Peyer's patch (tissue), 4 donors: ENCODE data around the gene MMP17. TPM values are rescaled to one million over a fixed set of nuclear protein-coding genes. Genes with fewer than 3 reads are reported as not detected.
"Not testable (repeated sequence)": the region's sequence is repeated elsewhere in the genome, so short reads cannot be mapped to it uniquely, and the experiment has no call there.

Experiments used
- DNase-seq, 3 donors: peaks; one replicate each; pipeline ENCODE4 v3.0.0-alpha.2; 2017 to 2019
- H3K27ac ChIP-seq, 4 donors: fragments of 200-600 bp; sonication (generic); one replicate each; pipeline ENCODE4 v1.5.1; 2016 to 2019
- H3K27me3 ChIP-seq, 2 donors: fragments of 200-600 bp; sonication (generic); one replicate each; pipeline ENCODE4 v1.5.1; 2019
- H3K36me3 ChIP-seq, 3 donors: fragments of 200-600 bp; sonication (generic); one replicate each; pipeline ENCODE4 v1.5.1; 2016 to 2019
- H3K4me1 ChIP-seq, 4 donors: fragments of 200-600 bp; sonication (generic); one replicate each; pipeline ENCODE4 v1.5.1; 2016 to 2019
- H3K4me3 ChIP-seq, 4 donors: fragments of 200-600 bp; sonication (generic); 1 replicate in 3 of 4; 2 replicates in 1 of 4; pipeline ENCODE4 v1.5.1; 2016 to 2019; ENCODE audit warnings: mild to moderate bottlenecking in 1 of 4
- H3K9me3 ChIP-seq, 4 donors: fragments of 200-600 bp; sonication (generic); one replicate each; pipeline ENCODE4 v1.5.1; 2016 to 2019; ENCODE audit warnings: mild to moderate bottlenecking in 1 of 4
- POLR2A ChIP-seq, 2 donors: fragments of 450-650 bp; IDR thresholded peaks; one replicate each; pipeline ENCODE4 v1.5.1; 2017; ENCODE audit warnings: antibody characterized with exemption in 2 of 2, mild to moderate bottlenecking in 2 of 2, moderate library complexity in 2 of 2
- total RNA-seq, 4 donors: library from RNA; depleted of rRNA; stranded (reverse); fragments of >200 nt; gene quantifications; one replicate each; pipeline ENCODE4 v1.1.0, GENCODE V29; 2016
- TF ChIP-seq, protein P1 (sequence below), 6 experiments: fragments of 450-650 bp in 4 of 6; fragments of 200-600 bp in 2 of 6; sonication (generic) in 1 of 6; IDR thresholded peaks; one replicate each; pipeline ENCODE4 v1.5.1; 2017 to 2019; ENCODE audit warnings: antibody characterized with exemption in 6 of 6, mild to moderate bottlenecking in 3 of 6, moderate library complexity in 1 of 6

MMP17 gene
- total RNA-seq, 4 donors from 2014 or later, result 4.0 to 32.2 (median 5.3) TPM; not detected in 1

DNA sequence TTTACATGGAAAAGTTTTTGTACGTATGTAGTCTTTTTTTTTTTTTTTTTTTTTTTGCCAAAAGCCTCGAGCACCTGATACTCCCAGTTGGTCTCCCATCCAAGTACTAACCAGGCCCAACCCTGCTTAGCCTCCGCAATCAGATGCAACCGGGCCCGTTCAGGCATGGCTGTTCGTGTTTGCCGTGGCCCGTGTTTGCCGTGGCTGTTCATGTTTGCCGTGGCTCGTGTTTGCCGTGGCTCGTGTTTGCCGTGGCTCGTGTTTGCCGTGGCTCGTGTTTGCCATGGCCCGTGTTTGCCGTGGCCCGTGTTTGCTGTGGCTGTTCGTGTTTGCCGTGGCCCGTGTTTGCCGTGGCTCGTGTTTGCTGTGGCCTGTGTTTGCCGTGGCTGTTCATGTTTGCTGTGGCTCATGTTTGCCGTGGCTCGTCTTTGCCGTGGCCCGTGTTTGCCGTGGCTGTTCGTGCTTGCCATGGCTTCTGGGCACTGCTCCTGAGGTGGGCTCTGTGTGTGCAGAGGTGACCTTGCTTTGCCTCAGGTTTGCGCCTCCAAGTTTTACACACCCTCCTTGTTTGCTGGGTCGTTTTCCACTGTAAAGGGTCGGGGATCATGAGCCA, 26.8 kb upstream of the MMP17 start:
- no peak overlapping the region for H3K4me3 ChIP-seq
- no peaks in the 10 kb centered on the region for H3K27me3 ChIP-seq
- no peaks in the 10 kb centered on the region for H3K9me3 ChIP-seq
- DNase-seq, result no peak
- TF ChIP-seq, protein P1, sequence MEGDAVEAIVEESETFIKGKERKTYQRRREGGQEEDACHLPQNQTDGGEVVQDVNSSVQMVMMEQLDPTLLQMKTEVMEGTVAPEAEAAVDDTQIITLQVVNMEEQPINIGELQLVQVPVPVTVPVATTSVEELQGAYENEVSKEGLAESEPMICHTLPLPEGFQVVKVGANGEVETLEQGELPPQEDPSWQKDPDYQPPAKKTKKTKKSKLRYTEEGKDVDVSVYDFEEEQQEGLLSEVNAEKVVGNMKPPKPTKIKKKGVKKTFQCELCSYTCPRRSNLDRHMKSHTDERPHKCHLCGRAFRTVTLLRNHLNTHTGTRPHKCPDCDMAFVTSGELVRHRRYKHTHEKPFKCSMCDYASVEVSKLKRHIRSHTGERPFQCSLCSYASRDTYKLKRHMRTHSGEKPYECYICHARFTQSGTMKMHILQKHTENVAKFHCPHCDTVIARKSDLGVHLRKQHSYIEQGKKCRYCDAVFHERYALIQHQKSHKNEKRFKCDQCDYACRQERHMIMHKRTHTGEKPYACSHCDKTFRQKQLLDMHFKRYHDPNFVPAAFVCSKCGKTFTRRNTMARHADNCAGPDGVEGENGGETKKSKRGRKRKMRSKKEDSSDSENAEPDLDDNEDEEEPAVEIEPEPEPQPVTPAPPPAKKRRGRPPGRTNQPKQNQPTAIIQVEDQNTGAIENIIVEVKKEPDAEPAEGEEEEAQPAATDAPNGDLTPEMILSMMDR (IDR thresholded peaks at IDR 0.05), result no peak
- H3K27ac ChIP-seq, result no peak overlapping the region
- H3K4me1 ChIP-seq, result no peaks in the 10 kb centered on the region
- H3K36me3 ChIP-seq, result peaks cover 0 to 53% (median 0%) of the 10 kb centered on the region in 3 donors

DNA sequence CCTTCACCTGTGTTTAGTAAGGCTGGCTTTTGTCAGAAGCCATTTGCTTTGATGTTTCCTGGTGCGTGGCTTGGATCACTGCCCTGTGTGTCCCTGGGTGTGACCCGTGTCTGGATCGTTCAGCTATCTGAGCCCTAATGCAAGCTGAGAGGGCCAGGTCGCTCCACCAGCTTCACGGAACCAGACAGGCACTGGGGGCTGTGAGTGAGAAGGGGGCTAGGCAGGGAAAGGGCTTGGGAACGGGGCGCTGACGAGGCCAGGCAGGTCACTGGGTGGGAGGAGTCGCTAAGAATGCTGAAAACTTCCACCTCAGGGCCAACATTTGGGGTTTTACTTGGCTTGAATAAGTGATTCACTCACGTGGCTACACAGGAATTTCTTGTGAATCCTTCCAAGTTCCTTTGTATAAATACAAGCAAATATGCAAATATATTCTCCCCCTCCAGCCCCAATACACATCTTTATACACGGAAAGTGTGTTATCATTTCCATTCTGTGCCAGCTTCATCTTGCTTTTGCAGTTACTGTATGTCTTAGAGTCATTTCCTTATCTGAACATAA, 24.2 kb upstream of the MMP17 start:
- no peak for TF ChIP-seq POLR2A (IDR thresholded peaks at IDR 0.05)
- TF ChIP-seq, protein P1 (IDR thresholded peaks at IDR 0.05), result no peak
- H3K36me3 ChIP-seq, result peaks cover 0 to 31% (median 0%) of the 10 kb centered on the region in 3 donors
- H3K4me1 ChIP-seq, result no peaks in the 10 kb centered on the region
- no peak for DNase-seq
- H3K9me3 ChIP-seq, result no peaks in the 10 kb centered on the region
- no peak overlapping the region for H3K27ac ChIP-seq
- no peak overlapping the region for H3K4me3 ChIP-seq
- no peaks in the 10 kb centered on the region for H3K27me3 ChIP-seq

DNA sequence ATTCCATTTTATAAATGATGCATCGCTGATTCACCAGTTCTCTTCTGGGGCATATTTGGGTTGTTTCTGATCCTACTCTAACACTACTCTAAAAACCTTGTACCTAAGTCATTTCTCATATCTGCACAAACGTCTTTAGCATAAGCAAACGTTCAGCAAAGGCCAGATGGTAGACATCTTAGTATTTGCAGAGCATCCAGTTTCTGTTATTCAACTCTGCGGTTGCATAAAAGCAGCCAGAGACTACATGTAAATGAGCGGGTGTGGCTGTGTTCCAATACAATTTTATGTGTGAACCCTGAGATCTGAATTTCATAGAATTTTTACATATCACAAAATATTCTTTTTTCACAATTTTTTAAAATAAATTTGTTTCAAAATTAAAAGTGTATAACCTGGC, 22.8 kb upstream of the MMP17 start:
- Histone ChIP-seq H3K27me3 (no peaks in the 10 kb centered on the region), H3K9me3 (no peaks in the 10 kb centered on the region), H3K4me3 (no peak overlapping the region), H3K36me3 (peaks cover 0 to 17% (median 0%) of the 10 kb centered on the region in 3 donors), H3K4me1 (no peaks in the 10 kb centered on the region), H3K27ac (no peak overlapping the region)
- DNase-seq, result no peak
- TF ChIP-seq POLR2A (IDR thresholded peaks at IDR 0.05), result no peak
- TF ChIP-seq, protein P1 (IDR thresholded peaks at IDR 0.05), result no peak

DNA sequence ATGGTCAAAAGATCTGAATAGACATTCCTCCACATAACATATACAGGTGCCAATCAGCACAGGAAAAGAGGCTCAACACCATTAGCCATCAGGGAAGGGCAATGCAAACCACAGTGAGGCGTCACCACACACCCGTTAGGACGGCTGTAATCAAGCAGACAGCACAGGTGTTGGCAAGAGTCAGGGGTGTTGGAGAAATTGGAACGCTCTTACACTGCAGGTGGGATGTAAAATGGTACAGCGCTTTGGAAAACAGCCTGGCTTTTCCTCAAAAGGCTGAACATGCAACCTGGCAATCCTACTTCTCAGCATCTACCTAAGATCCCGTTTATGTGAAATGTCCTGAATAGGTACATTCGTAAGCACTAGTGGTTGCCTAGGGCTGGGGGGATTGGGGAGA, 21.5 kb upstream of the MMP17 start:
- Histone ChIP-seq H3K9me3 (no peaks in the 10 kb centered on the region), H3K27ac (no peak overlapping the region), H3K4me1 (no peaks in the 10 kb centered on the region), H3K36me3 (peaks cover 0 to 13% (median 0%) of the 10 kb centered on the region in 3 donors), H3K27me3 (no peaks in the 10 kb centered on the region), H3K4me3 (no peak overlapping the region)
- TF ChIP-seq, protein P1 (IDR thresholded peaks at IDR 0.05), result no peak
- no peak for TF ChIP-seq POLR2A (IDR thresholded peaks at IDR 0.05)
- DNase-seq, result no peak

DNA sequence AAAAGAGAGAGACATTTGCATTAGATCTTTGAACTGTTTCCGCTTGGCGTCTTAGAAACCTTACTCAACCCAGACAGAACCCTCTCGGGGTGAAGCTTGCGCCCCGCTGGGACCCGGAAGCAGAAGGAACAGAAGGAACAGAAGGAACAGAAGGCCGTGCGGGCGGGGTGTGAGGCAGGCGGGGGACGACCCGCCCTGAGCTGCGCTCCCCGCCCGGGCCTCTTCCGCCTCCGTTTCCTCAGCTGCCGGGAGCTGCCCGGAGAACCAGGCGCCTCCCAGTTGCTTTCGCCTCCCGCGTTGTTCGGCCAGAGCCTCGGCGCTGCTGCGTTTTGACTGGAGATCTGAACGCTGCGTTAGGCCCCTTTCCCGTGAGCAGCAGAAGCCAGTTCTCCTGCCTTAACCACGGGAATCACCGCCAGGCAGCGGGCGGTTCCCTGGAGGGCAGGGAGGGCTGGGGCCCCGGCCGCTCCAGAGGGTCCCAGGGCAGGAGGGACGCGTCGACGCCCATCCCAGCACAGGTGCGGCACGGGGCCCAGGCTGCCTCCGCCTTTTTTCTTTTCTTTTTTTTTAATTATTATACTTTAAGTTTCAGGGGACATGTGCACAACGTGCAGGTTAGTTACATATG, 19.3 kb upstream of the MMP17 start:
- Histone ChIP-seq H3K27ac (peak overlapping the region in 1 of 4 donors; percentile 46), H3K36me3 (no peaks in the 10 kb centered on the region), H3K4me3 (peak overlapping the region in 3 of 4 donors; percentile 28 to 32 (median 31)), H3K9me3 (peaks cover 0 to 8% (median 3%) of the 10 kb centered on the region in 4 donors), H3K27me3 (no peaks in the 10 kb centered on the region), H3K4me1 (no peaks in the 10 kb centered on the region)
- peak in 2 of 3 donors; percentile 47 to 61 for DNase-seq
- TF ChIP-seq POLR2A (IDR thresholded peaks at IDR 0.05), result no peak
- TF ChIP-seq, protein P1 (IDR thresholded peaks at IDR 0.05), result no peak

DNA sequence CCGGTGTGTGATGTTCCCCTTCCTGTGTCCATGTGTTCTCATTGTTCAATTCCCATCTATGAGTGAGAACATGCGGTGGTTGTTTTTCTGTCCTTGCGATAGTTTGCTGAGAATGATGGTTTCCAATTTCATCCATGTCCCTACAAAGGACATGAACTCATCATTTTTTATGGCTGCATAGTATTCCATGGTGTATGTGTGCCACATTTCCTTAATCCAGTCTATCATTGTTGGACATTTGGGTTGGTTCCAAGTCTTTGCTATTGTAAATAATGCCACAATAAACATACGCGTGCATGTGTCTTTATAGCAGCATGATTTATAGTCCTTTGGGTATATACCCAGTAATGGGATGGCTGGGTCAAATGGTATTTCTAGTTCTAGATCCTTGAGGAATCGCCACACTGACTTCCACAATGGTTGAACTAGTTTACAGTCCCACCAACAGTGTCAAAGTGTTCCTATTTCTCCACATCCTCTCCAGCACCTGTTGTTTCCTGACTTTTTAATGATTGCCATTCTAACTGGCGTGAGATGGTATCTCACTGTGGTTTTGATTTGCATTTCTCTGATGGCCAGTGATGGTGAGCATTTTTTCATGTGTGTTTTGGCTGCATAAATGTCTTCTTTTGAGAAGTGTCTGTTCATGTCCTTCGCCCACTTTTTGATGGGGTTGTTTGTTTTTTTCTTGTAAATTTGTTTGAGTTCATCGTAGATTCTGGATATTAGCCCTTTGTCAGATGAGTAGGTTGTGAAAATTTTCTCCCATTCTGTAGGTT, 18.5 kb upstream of the MMP17 start:
- not testable (repeated sequence) for H3K4me1 ChIP-seq, H3K36me3 ChIP-seq, H3K4me3 ChIP-seq, H3K27me3 ChIP-seq, H3K27ac ChIP-seq, DNase-seq, H3K9me3 ChIP-seq
